Transverse colon (tissue), 4 donors: ENCODE data around the gene SZT2.

Experiments
- CTCF ChIP-seq, 5 experiments: fragments of 200-600 bp in 3 of 5; fragments of 450-650 bp in 2 of 5; sonication (generic) in 3 of 5; IDR thresholded peaks; 1 replicate in 2 of 5; 2 replicates in 3 of 5; pipeline ENCODE4 v1.5.1; 2016 to 2017; ENCODE audit warnings: antibody characterized with exemption in 5 of 5, inconsistent platforms in 3 of 5, mild to moderate bottlenecking in 2 of 5, moderate library complexity in 1 of 5
- EP300 ChIP-seq: sonication (generic); formaldehyde crosslinking; IDR thresholded peaks from one replicate; pipeline ENCODE4 v1.6.1; 2017; ENCODE audit warnings: antibody characterized with exemption, low read depth
- POLR2A ChIP-seq: fragments of 450-650 bp; IDR thresholded peaks from one replicate; pipeline ENCODE4 v1.6.1; 2016; ENCODE audit warnings: antibody characterized with exemption, mild to moderate bottlenecking, moderate library complexity
- POLR2AphosphoS5 ChIP-seq, 3 donors: sonication (generic); formaldehyde crosslinking; IDR thresholded peaks; one replicate each; pipeline ENCODE4 v1.6.1; 2016; ENCODE audit warnings: antibody characterized with exemption in 3 of 3

- TF ChIP-seq POLR2A (no peak), CTCF (IDR thresholded peaks at IDR 0.05) (no peak), EP300 (no peak), POLR2AphosphoS5 (IDR thresholded peaks at IDR 0.05) (peak in 2 of 3 donors; percentile 21 to 57)
These were observed 44.6 kb upstream of the SZT2 start for GRCh38 chr1:43345120-43345519.
